Natural killer cell (primary cell): ENCODE results near the gene PSPN. TPM values are rescaled to one million over a fixed set of nuclear protein-coding genes. Genes with fewer than 3 reads are reported as not detected.

Experiments used
- ATAC-seq, 3 donors: fragments of 150-1000 bp in 2 of 3; fragments of 200-7000 bp in 1 of 3; cut with Tn5 transposase; 1 replicate in 1 of 3; 2 replicates in 2 of 3; pipeline ENCODE4 v1.10.0; 2021; ENCODE audit warnings: mild to moderate bottlenecking in 2 of 3, moderate library complexity in 2 of 3
- DNase-seq, 2 donors: peaks; one replicate each; pipeline versions ENCODE4 v3.0.0 to v3.0.0-alpha.2; 2013 to 2021; ENCODE audit warnings: mixed read lengths in 1 of 2
- H3K27ac ChIP-seq: one replicate; pipeline ENCODE4 v1.5.1; 2013; ENCODE audit warnings: mild to moderate bottlenecking, low read length
- H3K27me3 ChIP-seq: one replicate; pipeline ENCODE4 v1.6.1; 2013; ENCODE audit warnings: low read length; ENCODE audit not compliant: control insufficient read depth, insufficient read depth
- H3K36me3 ChIP-seq: one replicate; pipeline ENCODE4 v1.6.1; 2013; ENCODE audit warnings: low read length; ENCODE audit not compliant: control insufficient read depth, insufficient read depth
- H3K4me1 ChIP-seq: one replicate; pipeline ENCODE4 v1.6.1; 2013; ENCODE audit warnings: low read length; ENCODE audit not compliant: control insufficient read depth, insufficient read depth
- H3K4me3 ChIP-seq: one replicate; pipeline ENCODE4 v1.5.1; 2013; ENCODE audit warnings: low read length
- H3K9me3 ChIP-seq: one replicate; pipeline ENCODE4 v1.6.1; 2013; ENCODE audit warnings: low read length; ENCODE audit not compliant: control insufficient read depth, insufficient read depth
- H3K27ac Mint-ChIP-seq, 2 donors: one replicate each; pipeline ENCODE4 v1.8.0; 2022; ENCODE audit warnings: mild to moderate bottlenecking in 2 of 2, mixed read lengths in 2 of 2, moderate library complexity in 1 of 2
- H3K27me3 Mint-ChIP-seq, 2 donors: one replicate each; pipeline ENCODE4 v1.8.0; 2022; ENCODE audit warnings: low read depth in 2 of 2, mixed read lengths in 2 of 2
- H3K36me3 Mint-ChIP-seq: one replicate; pipeline ENCODE4 v1.8.0; 2022; ENCODE audit warnings: mixed read lengths
- H3K4me1 Mint-ChIP-seq, 2 donors: one replicate each; pipeline ENCODE4 v1.8.0; 2022; ENCODE audit warnings: mixed read lengths in 2 of 2
- H3K4me3 Mint-ChIP-seq: one replicate; pipeline ENCODE4 v1.8.0; 2022; ENCODE audit warnings: mild to moderate bottlenecking, moderate library complexity, mixed read lengths
- H3K9me3 Mint-ChIP-seq, 2 donors: one replicate each; pipeline ENCODE4 v1.8.0; 2022; ENCODE audit warnings: mixed read lengths in 2 of 2
- WGBS: methylation state at CpG from one replicate; pipeline ENCODE4 v1.1.7; 2013; ENCODE audit warnings: missing lambda C conversion rate; ENCODE audit not compliant: insufficient coverage; 5-methylcytosine and 5-hydroxymethylcytosine counted together
- intact Hi-C: fragments of 100-400 bp; cut with micrococcal nuclease; formaldehyde crosslinking; loops from one replicate; pipeline ENCODE4 v1.14.2; 2022
- total RNA-seq, 4 donors: library from RNA; stranded (reverse); fragments of 120-200 nt in 1 of 4; gene quantifications; one replicate each; pipeline versions ENCODE4 v1.2.3 to v1.2.4, GENCODE V29; 2013 to 2022
- TF ChIP-seq, protein P1 (sequence below): fragments of 200-600 bp; IDR thresholded peaks from one replicate; pipeline ENCODE4 v1.8.0; 2022; ENCODE audit warnings: antibody characterized with exemption

PSPN gene
- total RNA-seq, 3 donors from 2014 or later (not counting 1 experiment from before 2014, with no cell fraction given), result 0.82 to 1.1 (median 1.0) TPM

DNA sequence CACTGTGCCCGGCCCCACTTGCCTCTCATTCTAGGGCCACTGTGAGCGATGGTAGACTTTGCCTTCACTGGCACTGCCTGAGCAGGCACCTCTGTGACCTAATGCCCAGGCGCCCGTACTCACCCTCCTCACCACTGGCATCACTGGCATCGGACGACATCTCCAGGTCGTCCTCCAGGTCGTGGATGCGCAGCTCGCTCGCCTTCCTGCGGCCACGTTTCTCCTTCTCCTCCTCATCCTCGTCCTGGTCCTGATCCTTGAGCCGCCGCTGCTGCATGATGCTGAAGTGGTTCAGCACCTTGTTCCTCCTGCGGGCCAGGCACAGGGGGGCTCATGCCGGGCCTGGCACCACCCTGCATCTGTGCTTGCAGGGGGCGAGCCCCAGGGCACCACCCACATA, 7.5 kb upstream of the PSPN start:
- Mint-ChIP-seq H3K36me3 (no peaks in the 10 kb centered on the region), H3K27me3 (no peaks in the 10 kb centered on the region), H3K9me3 (no peaks in the 10 kb centered on the region), H3K4me1 (peaks cover 0 to 1% of the 10 kb centered on the region in 2 donors), H3K27ac (no peak overlapping the region), H3K4me3 (no peak overlapping the region)
- Histone ChIP-seq H3K36me3 (peaks cover 57% of the 10 kb centered on the region), H3K27me3 (no peaks in the 10 kb centered on the region), H3K9me3 (no peaks in the 10 kb centered on the region), H3K4me3 (no peak overlapping the region), H3K4me1 (no peaks in the 10 kb centered on the region), H3K27ac (no peak overlapping the region)
- 97% methylated on average over 19 of the region's 19 CpGs for WGBS
- TF ChIP-seq, protein P1, sequence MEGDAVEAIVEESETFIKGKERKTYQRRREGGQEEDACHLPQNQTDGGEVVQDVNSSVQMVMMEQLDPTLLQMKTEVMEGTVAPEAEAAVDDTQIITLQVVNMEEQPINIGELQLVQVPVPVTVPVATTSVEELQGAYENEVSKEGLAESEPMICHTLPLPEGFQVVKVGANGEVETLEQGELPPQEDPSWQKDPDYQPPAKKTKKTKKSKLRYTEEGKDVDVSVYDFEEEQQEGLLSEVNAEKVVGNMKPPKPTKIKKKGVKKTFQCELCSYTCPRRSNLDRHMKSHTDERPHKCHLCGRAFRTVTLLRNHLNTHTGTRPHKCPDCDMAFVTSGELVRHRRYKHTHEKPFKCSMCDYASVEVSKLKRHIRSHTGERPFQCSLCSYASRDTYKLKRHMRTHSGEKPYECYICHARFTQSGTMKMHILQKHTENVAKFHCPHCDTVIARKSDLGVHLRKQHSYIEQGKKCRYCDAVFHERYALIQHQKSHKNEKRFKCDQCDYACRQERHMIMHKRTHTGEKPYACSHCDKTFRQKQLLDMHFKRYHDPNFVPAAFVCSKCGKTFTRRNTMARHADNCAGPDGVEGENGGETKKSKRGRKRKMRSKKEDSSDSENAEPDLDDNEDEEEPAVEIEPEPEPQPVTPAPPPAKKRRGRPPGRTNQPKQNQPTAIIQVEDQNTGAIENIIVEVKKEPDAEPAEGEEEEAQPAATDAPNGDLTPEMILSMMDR, result no peak
- intact Hi-C loops, result no loop called here
- ATAC-seq (no peak), DNase-seq (no peak)

DNA sequence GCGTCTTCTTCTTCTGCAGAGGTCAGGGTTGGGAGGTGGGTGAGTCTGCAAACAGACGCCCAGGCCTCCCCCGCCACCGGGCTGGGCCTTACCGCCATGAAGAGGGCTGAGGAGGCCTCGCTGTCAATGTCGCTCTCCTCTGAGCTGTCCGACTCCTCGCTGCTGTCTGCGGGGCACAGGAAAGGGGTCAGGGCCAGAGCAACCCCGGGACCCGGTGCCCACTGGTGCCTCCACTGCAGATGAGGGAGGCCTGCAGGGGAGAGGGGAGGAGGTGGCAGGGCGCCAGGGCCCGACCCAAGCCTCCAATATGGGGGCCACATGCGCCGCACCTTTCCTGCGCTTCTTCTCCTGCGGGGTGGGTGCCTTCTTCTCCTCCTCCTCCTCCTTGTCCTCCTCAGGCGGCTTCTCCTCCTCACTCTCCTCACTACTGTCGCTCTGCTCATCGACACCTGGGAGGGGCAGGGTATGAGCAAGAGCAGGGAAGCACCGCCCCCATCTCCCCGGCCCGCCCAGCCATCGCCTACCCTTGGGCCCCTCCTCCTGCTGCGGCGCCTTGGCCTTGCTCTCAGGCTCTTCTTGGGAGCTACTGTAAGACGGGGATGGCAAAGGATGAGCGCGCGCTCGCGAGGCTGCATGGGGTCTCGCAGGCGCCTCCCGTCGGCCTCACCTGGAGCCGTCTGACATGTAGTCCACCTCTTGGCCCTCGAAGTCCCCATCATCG, 5.5 kb upstream of the PSPN start:
- no peak for DNase-seq
- no peak overlapping the region for H3K27ac ChIP-seq
- H3K4me1 Mint-ChIP-seq, result no peaks in the 10 kb centered on the region
- no peak for ATAC-seq
- no peak overlapping the region for H3K4me3 ChIP-seq
- H3K4me3 Mint-ChIP-seq, result no peak overlapping the region
- no peaks in the 10 kb centered on the region for H3K4me1 ChIP-seq
- peaks cover 43% of the 10 kb centered on the region for H3K36me3 ChIP-seq
- H3K9me3 Mint-ChIP-seq, result no peaks in the 10 kb centered on the region
- H3K9me3 ChIP-seq, result no peaks in the 10 kb centered on the region
- WGBS, result 97% methylated on average over 38 of the region's 40 CpGs
- no peaks in the 10 kb centered on the region for H3K36me3 Mint-ChIP-seq
- TF ChIP-seq, protein P1, result no peak
- H3K27ac Mint-ChIP-seq, result peak overlapping the region in 1 of 2 donors; percentile 18
- intact Hi-C loops, result no loop called here
- H3K27me3 Mint-ChIP-seq, result no peaks in the 10 kb centered on the region
- H3K27me3 ChIP-seq, result no peaks in the 10 kb centered on the region

DNA sequence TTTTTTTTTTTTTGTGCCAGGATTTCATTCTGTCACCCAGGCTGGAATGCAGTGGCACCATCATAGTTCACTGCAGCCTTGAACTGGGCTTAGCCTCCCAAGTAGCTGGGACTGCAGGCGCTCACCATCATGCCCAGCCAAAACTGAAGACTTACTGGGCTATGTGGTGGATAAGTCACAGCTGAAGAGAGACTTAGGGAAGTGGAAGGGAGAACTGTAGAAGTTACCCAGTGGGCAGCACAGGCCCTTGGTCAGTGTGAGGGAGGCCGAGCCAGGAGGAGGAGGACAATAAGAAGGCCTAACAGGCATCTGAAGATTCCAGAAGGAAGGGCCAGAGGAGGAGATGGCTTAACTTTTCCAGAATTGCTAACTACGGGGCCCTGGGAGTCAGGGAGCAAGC, 4.0 kb upstream of the PSPN start:
- intact Hi-C loops, result no loop called here
- Histone ChIP-seq H3K4me3 (no peak overlapping the region), H3K36me3 (peaks cover 36% of the 10 kb centered on the region), H3K4me1 (no peaks in the 10 kb centered on the region), H3K9me3 (no peaks in the 10 kb centered on the region), H3K27ac (no peak overlapping the region), H3K27me3 (no peaks in the 10 kb centered on the region)
- H3K4me1 Mint-ChIP-seq, result no peaks in the 10 kb centered on the region
- H3K36me3 Mint-ChIP-seq, result no peaks in the 10 kb centered on the region
- no peaks in the 10 kb centered on the region for H3K9me3 Mint-ChIP-seq
- H3K27me3 Mint-ChIP-seq, result no peaks in the 10 kb centered on the region
- no peak for DNase-seq
- H3K4me3 Mint-ChIP-seq, result no peak overlapping the region
- TF ChIP-seq, protein P1, result no peak
- 100% methylated on average over 3 of the region's 3 CpGs for WGBS
- no peak overlapping the region for H3K27ac Mint-ChIP-seq
- no peak for ATAC-seq

DNA sequence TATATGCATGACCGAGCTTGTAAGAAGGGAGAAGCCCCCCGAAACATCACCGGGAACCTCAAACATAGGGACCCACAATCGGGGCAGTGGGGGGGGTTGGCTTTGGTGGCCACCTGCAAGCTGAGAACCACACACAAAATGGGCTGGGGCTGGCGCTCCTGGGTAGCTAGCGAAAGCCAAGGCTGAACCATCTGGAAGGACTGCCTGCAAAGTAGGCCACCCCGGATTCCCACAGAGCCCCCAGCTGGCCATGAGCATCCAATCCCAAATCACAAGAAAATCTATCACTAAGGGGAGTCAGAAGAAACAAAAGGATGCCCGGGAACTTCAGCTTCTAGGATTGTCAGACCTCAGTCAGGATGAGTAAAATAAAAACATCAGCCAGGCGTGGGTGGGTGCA, 2.8 kb upstream of the PSPN start:
- intact Hi-C loops, result no loop called here
- Mint-ChIP-seq H3K27ac (no peak overlapping the region), H3K36me3 (no peaks in the 10 kb centered on the region)

More for the DNA sequence above, 2.8 kb upstream of the PSPN start:
- WGBS, result 93% methylated on average over 9 of the region's 9 CpGs
- Histone ChIP-seq H3K9me3 (no peaks in the 10 kb centered on the region), H3K4me1 (peaks cover 7% of the 10 kb centered on the region), H3K27ac (no peak overlapping the region), H3K4me3 (no peak overlapping the region), H3K27me3 (no peaks in the 10 kb centered on the region), H3K36me3 (peaks cover 36% of the 10 kb centered on the region)
- TF ChIP-seq, protein P1, result no peak
- no peaks in the 10 kb centered on the region for H3K9me3 Mint-ChIP-seq
- DNase-seq (no peak), ATAC-seq (no peak)
- peaks cover 0 to 5% of the 10 kb centered on the region in 2 donors for H3K4me1 Mint-ChIP-seq
- no peak overlapping the region for H3K4me3 Mint-ChIP-seq
- no peaks in the 10 kb centered on the region for H3K27me3 Mint-ChIP-seq
